NCI-H2171 treated with DMSO at 0.1 percent for 48 hours (cell line): ENCODE results near the gene LPIN3.
A peak's percentile ranks its signal among the peaks of the same experiment; 100 is the strongest.

Experiments used
- DNase-seq: peaks from one replicate; lab custom pipeline; 2025; lab: John Stamatoyannopoulos, UW

The LPIN3 gene

GRCh38 chr20:41350408-41350962 is 9.9 kb downstream of the LPIN3 start:
- no peak for DNase-seq

- no peak for DNase-seq
Measured at GRCh38 chr20:41352106-41352505, 11.5 kb downstream of the LPIN3 start.

- DNase-seq, result no peak
Measured at GRCh38 chr20:41352666-41353065, 12.0 kb downstream of the LPIN3 start.

GRCh38 chr20:41353530-41353929 is 12.9 kb downstream of the LPIN3 start:
- no peak for DNase-seq

- no peak for DNase-seq
Measured at GRCh38 chr20:41355192-41355591, 14.6 kb downstream of the LPIN3 start.

- DNase-seq, result no peak
Measured at GRCh38 chr20:41355598-41356203, 15.1 kb downstream of the LPIN3 start.

- DNase-seq, result no peak
Measured at GRCh38 chr20:41356951-41357350, 16.3 kb downstream of the LPIN3 start.

GRCh38 chr20:41357424-41358163 is 17.0 kb downstream of the LPIN3 start:
- DNase-seq, result no peak

GRCh38 chr20:41358230-41358629 is 17.6 kb downstream of the LPIN3 start:
- DNase-seq, result no peak

- DNase-seq, result no peak
Measured at GRCh38 chr20:41358717-41359116, 18.1 kb downstream of the LPIN3 start.

GRCh38 chr20:41359541-41360011 is 19.0 kb downstream of the LPIN3 start:
- no peak for DNase-seq

GRCh38 chr20:41360831-41361756 is 20.5 kb downstream of the LPIN3 start:
- DNase-seq, result no peak

GRCh38 chr20:41361757-41362747 is 21.4 kb downstream of the LPIN3 start:
- DNase-seq, result no peak

- DNase-seq, result no peak
Measured at GRCh38 chr20:41362748-41363140, 22.1 kb downstream of the LPIN3 start.

GRCh38 chr20:41363601-41364000 is 23.0 kb downstream of the LPIN3 start:
- DNase-seq, result no peak

GRCh38 chr20:41364236-41364855 is 23.7 kb downstream of the LPIN3 start:
- DNase-seq, result no peak

- no peak for DNase-seq
Measured at GRCh38 chr20:41364967-41365765, 24.5 kb downstream of the LPIN3 start.

GRCh38 chr20:41365777-41366545 is 25.3 kb downstream of the LPIN3 start:
- DNase-seq, result peak; percentile 33
